Rectal smooth muscle tissue (tissue), 1 donor: ENCODE results near the gene ANKRD1.
"Not testable (repeated sequence)": the region's sequence is repeated elsewhere in the genome, so short reads cannot be mapped to it uniquely, and the experiment has no call there.

Source experiments
- H3K27ac ChIP-seq: one replicate; pipeline ENCODE4 v1.7.0; 2013; ENCODE audit warnings: low read depth, low read length, inconsistent platforms
- H3K27me3 ChIP-seq: one replicate; pipeline ENCODE4 v1.7.0; 2013; ENCODE audit warnings: low read length; ENCODE audit not compliant: control insufficient read depth, insufficient read depth
- H3K36me3 ChIP-seq: one replicate; pipeline ENCODE4 v1.7.0; 2013; ENCODE audit warnings: low read length; ENCODE audit not compliant: control insufficient read depth, insufficient read depth
- H3K4me1 ChIP-seq: one replicate; pipeline ENCODE4 v1.7.0; 2013; ENCODE audit warnings: low read length; ENCODE audit not compliant: control insufficient read depth, insufficient read depth
- H3K4me3 ChIP-seq: one replicate; pipeline ENCODE4 v1.7.0; 2013; ENCODE audit warnings: low read length
- H3K9ac ChIP-seq: one replicate; pipeline ENCODE4 v1.7.0; 2013; ENCODE audit warnings: low read length

ANKRD1 gene

DNA sequence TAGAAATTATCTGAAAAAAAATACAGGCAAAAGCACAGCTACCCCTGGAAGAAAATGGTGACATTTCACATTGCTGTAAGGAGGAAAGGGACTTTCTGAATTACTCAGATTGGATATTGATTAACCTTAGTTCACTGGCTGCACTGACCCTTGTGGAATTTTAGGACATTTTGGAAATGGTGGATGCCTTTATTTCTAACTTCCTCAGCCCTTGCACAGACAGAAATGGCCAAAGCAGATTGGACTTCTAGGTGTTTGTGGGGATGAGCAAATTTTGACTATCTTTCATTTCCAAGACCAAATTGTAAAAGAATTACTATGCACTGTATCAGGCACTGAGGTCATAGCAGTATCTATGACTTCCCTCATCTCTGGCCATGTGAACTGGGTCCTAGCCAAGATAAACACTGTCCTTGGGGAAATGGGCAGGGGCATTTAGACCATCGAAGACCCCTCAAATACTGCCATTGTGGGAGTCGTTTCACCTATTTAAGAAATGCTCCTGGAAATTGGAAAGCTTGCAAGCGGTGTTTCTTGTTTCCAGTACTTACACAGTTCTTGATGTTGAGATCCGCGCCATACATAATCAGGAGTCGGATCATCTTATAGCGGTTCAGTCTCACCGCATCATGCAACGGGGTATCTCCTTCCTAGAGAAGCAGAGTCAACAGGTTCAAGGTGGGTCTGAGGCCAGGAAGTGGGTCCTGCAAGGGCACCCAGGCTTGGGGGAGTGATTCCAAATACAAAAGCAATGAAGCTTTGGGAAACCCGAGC lies 5.7 kb downstream of the ANKRD1 start:
- H3K27me3 ChIP-seq = no peaks in the 10 kb centered on the region
- no peak overlapping the region for H3K4me3 ChIP-seq
- no peak overlapping the region for H3K27ac ChIP-seq
- H3K36me3 ChIP-seq = no peaks in the 10 kb centered on the region
- H3K9ac ChIP-seq = no peak overlapping the region
- no peaks in the 10 kb centered on the region for H3K4me1 ChIP-seq

GRCh38 chr10:90913774-90914420 lies 7.0 kb downstream of the ANKRD1 start:
- Histone ChIP-seq H3K27me3 (no peaks in the 10 kb centered on the region), H3K9ac (no peak overlapping the region), H3K27ac (no peak overlapping the region), H3K36me3 (no peaks in the 10 kb centered on the region), H3K4me3 (no peak overlapping the region), H3K4me1 (no peaks in the 10 kb centered on the region)

DNA sequence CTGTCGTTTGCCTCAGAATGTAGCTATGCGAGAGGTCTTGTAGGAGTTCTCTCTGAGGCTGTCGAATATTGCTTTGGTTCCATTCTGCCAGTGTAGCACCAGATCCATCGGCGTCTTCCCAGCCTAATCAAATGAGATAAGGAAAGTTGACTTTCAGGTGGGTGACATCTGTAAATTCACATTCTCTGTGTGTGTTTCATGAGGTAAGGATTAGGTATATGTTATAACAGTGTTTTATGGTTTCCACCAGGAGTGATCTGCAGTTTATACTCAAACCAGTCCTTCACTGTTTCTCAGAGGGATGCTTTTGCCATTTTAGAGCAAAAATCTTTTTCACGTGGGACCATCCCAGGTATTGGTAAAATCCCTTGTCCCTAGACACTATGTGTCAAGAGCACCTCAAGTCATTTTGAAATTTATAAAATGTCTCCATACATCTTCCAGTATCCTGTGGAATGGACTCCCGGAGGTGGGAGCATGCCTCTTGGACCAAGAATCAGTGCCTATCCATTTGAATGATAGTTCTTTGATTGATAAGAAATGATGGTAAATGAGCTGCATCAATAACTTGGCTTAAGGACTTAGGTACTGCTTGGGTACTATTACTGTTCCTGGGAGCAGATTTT lies 7.9 kb downstream of the ANKRD1 start:
- no peak overlapping the region for H3K9ac ChIP-seq
- H3K27ac ChIP-seq = no peak overlapping the region
- no peaks in the 10 kb centered on the region for H3K27me3 ChIP-seq
- no peaks in the 10 kb centered on the region for H3K36me3 ChIP-seq
- no peaks in the 10 kb centered on the region for H3K4me1 ChIP-seq
- H3K4me3 ChIP-seq = no peak overlapping the region

- Histone ChIP-seq H3K27ac (no peak overlapping the region), H3K36me3 (no peaks in the 10 kb centered on the region), H3K4me3 (no peak overlapping the region), H3K9ac (no peak overlapping the region), H3K4me1 (no peaks in the 10 kb centered on the region), H3K27me3 (no peaks in the 10 kb centered on the region)
These were observed 8.7 kb downstream of the ANKRD1 start for GRCh38 chr10:90912174-90912573.

- Histone ChIP-seq H3K27me3 (no peaks in the 10 kb centered on the region), H3K9ac (no peak overlapping the region), H3K4me3 (no peak overlapping the region), H3K4me1 (no peaks in the 10 kb centered on the region), H3K36me3 (no peaks in the 10 kb centered on the region), H3K27ac (no peak overlapping the region)
These were observed 9.5 kb downstream of the ANKRD1 start for GRCh38 chr10:90911133-90912051.

GRCh38 chr10:90906596-90906995 lies 14.3 kb downstream of the ANKRD1 start:
- H3K9ac ChIP-seq = no peak overlapping the region
- no peak overlapping the region for H3K4me3 ChIP-seq
- H3K27ac ChIP-seq = no peak overlapping the region
- H3K27me3 ChIP-seq = no peaks in the 10 kb centered on the region
- H3K36me3 ChIP-seq = no peaks in the 10 kb centered on the region
- H3K4me1 ChIP-seq = no peaks in the 10 kb centered on the region

DNA sequence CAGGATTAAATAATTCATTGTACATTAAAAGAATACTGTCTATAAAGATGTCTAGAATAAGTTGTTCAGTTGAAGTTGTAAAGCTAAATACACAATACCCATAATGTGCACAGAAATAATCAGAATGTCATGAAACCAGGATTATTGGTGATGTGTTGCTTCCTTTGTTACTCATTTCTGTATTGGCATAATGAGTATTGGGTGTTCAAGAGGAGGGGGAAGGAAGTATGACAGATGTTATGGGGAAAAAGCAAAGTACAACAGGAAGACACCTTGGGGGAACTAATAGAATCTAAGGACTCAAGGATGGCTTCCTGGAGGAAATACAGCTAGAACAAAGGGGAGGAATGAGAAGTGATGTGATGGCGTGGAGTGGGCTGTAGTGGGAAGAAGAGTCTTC lies 15.0 kb downstream of the ANKRD1 start:
- H3K36me3 ChIP-seq = no peaks in the 10 kb centered on the region
- H3K9ac ChIP-seq = no peak overlapping the region
- H3K27ac ChIP-seq = no peak overlapping the region
- no peaks in the 10 kb centered on the region for H3K4me1 ChIP-seq
- no peaks in the 10 kb centered on the region for H3K27me3 ChIP-seq
- H3K4me3 ChIP-seq = no peak overlapping the region

- H3K27me3 ChIP-seq, H3K4me3 ChIP-seq, H3K27ac ChIP-seq, H3K4me1 ChIP-seq, H3K9ac ChIP-seq, H3K36me3 ChIP-seq: not testable (repeated sequence)
These were observed 24.0 kb downstream of the ANKRD1 start for GRCh38 chr10:90896916-90897315.

- H3K36me3 ChIP-seq = peaks cover 11% of the 10 kb centered on the region
- H3K27me3 ChIP-seq = no peaks in the 10 kb centered on the region
- H3K9ac ChIP-seq = no peak overlapping the region
- no peak overlapping the region for H3K27ac ChIP-seq
- H3K4me3 ChIP-seq = no peak overlapping the region
- no peaks in the 10 kb centered on the region for H3K4me1 ChIP-seq
These were observed 27.7 kb downstream of the ANKRD1 start for GRCh38 chr10:90893190-90893589.

DNA sequence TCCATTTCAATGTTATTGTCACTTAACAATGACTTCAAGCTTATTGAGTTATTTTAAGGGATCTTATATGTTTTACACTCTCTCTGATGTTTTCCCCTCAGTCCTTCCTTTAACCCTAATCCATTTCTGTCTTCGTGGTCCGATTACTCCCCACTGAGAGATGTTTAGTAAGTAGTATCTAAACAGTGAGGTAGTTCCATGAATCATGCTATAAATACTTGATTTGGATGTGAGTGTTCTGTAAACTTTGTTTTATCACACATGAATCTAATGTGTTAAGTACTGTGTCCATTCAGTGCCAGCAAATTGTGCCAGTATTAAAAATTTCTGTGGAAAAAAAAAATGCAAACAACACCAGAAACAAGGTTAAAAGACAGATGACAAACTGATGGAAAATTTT lies 30.5 kb downstream of the ANKRD1 start:
- no peak overlapping the region for H3K9ac ChIP-seq
- H3K4me1 ChIP-seq = no peaks in the 10 kb centered on the region
- H3K27me3 ChIP-seq = no peaks in the 10 kb centered on the region
- no peak overlapping the region for H3K4me3 ChIP-seq
- H3K36me3 ChIP-seq = peaks cover 12% of the 10 kb centered on the region
- H3K27ac ChIP-seq = no peak overlapping the region

DNA sequence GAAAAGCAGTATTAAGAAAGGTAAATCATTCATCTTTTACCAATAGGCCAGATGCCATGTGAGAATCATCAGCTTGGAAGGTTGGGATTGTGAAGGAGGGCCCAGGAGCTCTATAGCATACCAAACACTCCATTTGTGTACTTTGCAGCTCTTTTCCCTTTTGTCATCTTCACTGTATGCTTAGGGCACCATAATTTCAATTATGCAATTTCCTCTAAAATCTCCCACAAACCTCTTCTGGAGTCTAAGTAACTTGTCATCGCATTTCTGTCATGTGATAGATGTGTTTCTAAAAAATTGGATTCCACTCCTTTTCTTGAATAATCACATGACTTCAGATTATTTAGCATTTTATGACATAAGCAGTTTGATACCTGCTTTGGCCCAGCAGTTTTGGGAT lies 31.3 kb downstream of the ANKRD1 start:
- H3K4me3 ChIP-seq = no peak overlapping the region
- H3K9ac ChIP-seq = no peak overlapping the region
- H3K27ac ChIP-seq = no peak overlapping the region
- H3K4me1 ChIP-seq = no peaks in the 10 kb centered on the region
- peaks cover 9% of the 10 kb centered on the region for H3K36me3 ChIP-seq
- H3K27me3 ChIP-seq = no peaks in the 10 kb centered on the region

DNA sequence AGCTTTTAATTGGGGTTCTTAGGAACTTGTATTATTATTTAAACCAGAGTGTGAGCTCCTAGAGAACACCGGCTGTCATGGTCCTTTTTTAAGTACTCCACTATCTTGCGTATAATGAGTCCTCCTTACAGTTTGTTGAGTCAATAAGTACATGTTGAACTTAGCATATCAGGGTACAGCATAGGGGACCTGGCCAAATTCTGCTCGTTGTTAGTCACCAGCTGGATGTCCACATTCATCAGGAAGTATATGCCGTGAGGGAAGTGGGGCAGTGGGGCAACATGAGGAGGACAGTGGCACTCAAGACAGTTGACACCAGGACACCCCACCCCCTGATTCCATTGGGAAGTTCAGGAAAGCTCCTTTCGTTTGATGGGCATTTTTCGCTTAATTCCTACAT lies 32.5 kb downstream of the ANKRD1 start:
- no peak overlapping the region for H3K4me3 ChIP-seq
- no peak overlapping the region for H3K27ac ChIP-seq
- H3K36me3 ChIP-seq = peaks cover 7% of the 10 kb centered on the region
- H3K27me3 ChIP-seq = no peaks in the 10 kb centered on the region
- no peak overlapping the region for H3K9ac ChIP-seq
- no peaks in the 10 kb centered on the region for H3K4me1 ChIP-seq
